Esophagus (tissue), 2 donors: ENCODE data around the gene PYDC1. TPM values are rescaled to one million over a fixed set of nuclear protein-coding genes. Genes with fewer than 3 reads are reported as not detected.
"Not testable (repeated sequence)": the region's sequence is repeated elsewhere in the genome, so short reads cannot be mapped to it uniquely, and the experiment has no call there.

Experiments used
- H3K27ac ChIP-seq, 2 donors: one replicate each; pipeline ENCODE4 v1.5.1; 2013; ENCODE audit warnings: low read depth in 2 of 2, mild to moderate bottlenecking in 2 of 2, inconsistent platforms in 1 of 2, low read length in 1 of 2, moderate library complexity in 1 of 2
- H3K27me3 ChIP-seq, 2 donors: one replicate each; pipeline ENCODE4 v1.6.1; 2013; ENCODE audit warnings: low read length in 2 of 2, control low read depth in 1 of 2, mild to moderate bottlenecking in 1 of 2; ENCODE audit not compliant: insufficient read depth in 2 of 2, control insufficient read depth in 1 of 2
- H3K36me3 ChIP-seq, 2 donors: one replicate each; pipeline ENCODE4 v1.6.1; 2013; ENCODE audit warnings: low read length in 1 of 2; ENCODE audit not compliant: control insufficient read depth in 2 of 2, insufficient read depth in 2 of 2
- H3K4me1 ChIP-seq, 2 donors: one replicate each; pipeline ENCODE4 v1.6.1; 2013; ENCODE audit warnings: low read length in 1 of 2; ENCODE audit not compliant: control insufficient read depth in 2 of 2, insufficient read depth in 2 of 2
- H3K4me3 ChIP-seq, 2 donors: one replicate each; pipeline ENCODE4 v1.5.1; 2013; ENCODE audit warnings: low read length in 2 of 2, mild to moderate bottlenecking in 2 of 2, low read depth in 1 of 2, moderate library complexity in 1 of 2
- H3K9me3 ChIP-seq, 2 donors: one replicate each; pipeline ENCODE4 v1.6.1; 2013; ENCODE audit warnings: mild to moderate bottlenecking in 2 of 2, low read depth in 1 of 2, low read length in 1 of 2, moderate library complexity in 1 of 2; ENCODE audit not compliant: control insufficient read depth in 2 of 2, insufficient read depth in 1 of 2
- WGBS, 2 donors: extraction: QIAGEN DNeasy Blood & Tissue Kit; methylation state at CpG; one replicate each; pipeline ENCODE4 v1.1.7; 2013; 5-methylcytosine and 5-hydroxymethylcytosine counted together
- polyA plus RNA-seq, 2 donors: library from polyadenylated mRNA; stranded (reverse); fragments of 200-250 nt; gene quantifications; one replicate each; pipeline ENCODE4 v1.2.3, GENCODE V29; 2013
- donor health status: healthy with polysubstance abuse.
- donor health status: Bipolar disorder and iron deficiency.

PYDC1 gene
- polyA plus RNA-seq, 2 donors: not detected

DNA sequence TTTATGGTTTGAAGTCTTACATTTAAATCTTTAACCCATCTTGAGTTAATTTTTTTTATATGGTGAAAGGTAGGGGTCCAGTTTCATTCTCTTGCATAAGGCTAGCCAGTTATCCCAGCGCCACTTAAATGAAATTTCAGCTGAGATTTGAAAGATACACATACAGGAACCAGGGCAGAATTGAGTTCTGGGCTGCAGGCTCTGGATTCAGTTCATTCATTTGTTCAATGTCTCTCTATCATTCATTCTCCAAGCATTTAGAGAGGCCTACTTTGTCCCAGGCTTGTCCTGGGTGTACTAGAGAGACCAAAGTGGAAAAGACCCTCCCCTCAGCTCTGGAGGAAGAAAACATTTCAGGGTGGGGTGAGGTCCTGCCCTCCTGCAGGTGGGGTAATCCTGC, 3.6 kb downstream of the PYDC1 start:
- Histone ChIP-seq H3K27ac (no peak overlapping the region), H3K4me3 (no peak overlapping the region), H3K9me3 (no peaks in the 10 kb centered on the region), H3K27me3 (peaks cover 0 to 21% of the 10 kb centered on the region in 2 donors), H3K36me3 (no peaks in the 10 kb centered on the region), H3K4me1 (peaks cover 8 to 28% of the 10 kb centered on the region in 2 donors)
- 93 to 98% methylated on average over 1 of the region's 1 CpG for WGBS, 2 donors

GRCh38 chr16:31206776-31207175, 10.2 kb downstream of the PYDC1 start:
- H3K27me3 ChIP-seq: no peaks in the 10 kb centered on the region
- H3K4me3 ChIP-seq: no peak overlapping the region
- H3K4me1 ChIP-seq: peaks cover 0 to 8% of the 10 kb centered on the region in 2 donors
- no peak overlapping the region for H3K27ac ChIP-seq
- H3K9me3 ChIP-seq: no peaks in the 10 kb centered on the region
- 40 to 41% methylated on average over 6 of the region's 6 CpGs for WGBS, 2 donors
- no peaks in the 10 kb centered on the region for H3K36me3 ChIP-seq

DNA sequence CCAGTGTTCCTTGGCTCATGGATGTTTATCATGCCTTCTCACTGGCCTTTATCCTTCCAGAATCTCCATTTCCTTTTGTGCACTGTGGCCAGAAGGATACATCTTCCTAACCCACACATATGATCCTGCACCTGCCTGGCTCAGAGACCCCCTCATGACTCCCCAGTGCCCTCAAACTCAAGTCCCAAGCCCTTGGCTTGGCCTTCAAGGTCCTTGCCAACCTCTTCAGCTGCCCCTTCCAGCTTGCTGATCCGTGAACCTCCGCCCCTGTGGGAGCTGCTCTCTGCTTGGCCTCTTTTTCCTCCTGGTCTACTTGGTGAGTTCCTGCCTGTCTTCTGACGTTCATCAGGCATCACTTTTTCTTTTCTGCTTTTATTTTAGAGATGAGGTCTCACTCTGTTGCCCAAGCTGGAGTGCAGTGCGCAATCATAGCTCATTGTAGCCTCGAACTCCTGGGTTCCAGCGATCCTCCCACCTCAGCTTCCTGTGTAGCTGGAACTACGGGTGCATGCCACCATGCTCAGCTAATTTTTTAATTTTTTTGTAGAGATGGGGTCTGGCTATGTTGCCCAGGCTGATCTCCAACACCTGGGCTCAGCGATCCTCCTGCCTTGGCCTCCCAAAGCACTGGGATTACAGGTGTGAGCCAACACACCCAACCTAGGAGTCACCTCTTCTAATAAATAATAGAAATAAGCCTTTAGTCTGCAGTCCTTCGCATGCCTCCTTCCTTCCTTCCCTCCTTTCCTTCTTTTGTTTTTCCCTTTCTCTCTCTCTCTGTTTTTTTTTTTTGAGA, 11.9 kb downstream of the PYDC1 start:
- 89 to 90% methylated on average over 9 of the region's 9 CpGs for WGBS, 2 donors
- Histone ChIP-seq H3K9me3 (no peaks in the 10 kb centered on the region), H3K4me1 (peaks cover 3 to 16% of the 10 kb centered on the region in 2 donors), H3K4me3 (no peak overlapping the region), H3K27me3 (no peaks in the 10 kb centered on the region), H3K36me3 (no peaks in the 10 kb centered on the region), H3K27ac (no peak overlapping the region)

DNA sequence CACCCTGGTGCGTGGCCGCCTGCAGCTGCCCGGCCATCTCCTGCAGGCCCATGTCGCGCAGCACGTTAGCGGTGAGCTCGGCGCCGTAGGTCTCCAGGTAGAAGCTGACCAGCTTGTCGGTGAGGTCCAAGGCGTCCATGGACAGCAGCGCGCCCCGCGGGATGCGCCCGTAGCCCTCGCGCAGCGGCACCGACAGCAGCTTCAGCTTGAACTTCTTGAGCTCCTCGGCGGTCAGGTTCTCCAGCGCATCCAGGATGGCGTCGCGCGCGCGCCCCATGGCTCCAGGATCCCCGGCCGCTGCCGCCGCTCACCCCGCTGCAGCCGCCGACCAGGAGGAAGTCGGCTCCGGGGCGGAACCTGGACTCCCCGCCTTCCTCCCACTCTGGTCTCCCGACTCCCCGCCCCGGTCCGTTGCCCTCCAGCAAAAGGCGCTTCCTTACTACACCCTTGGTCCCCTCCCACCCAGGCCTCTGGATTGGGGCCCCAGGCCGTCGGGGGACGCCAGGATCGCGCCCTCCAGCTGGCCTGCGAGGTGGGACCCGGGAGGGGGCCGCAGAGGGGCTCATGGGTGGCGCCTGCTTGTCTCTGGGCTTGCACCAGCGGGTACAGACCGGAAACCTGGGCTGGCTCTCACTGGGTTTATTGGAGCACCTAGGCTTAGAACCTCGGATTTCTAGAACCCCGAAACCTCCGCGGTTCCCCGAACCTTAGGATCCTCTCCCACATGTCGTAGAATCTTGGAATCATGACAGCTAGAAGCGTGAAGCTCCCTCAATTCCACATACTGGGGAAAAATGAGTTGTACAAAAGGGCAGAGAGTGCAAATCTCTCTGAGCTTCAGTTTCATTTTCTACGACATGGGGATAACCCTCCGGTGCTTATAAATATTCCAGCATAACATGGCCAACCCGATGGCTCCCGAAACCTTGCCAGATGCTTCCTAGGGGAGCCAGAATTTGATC, 14.2 kb downstream of the PYDC1 start, which contains the start of gene PYCARD:
Gene PYCARD, minus strand, starts transcription at position 347 of the 962 bp plus-strand sequence. Its CDS starts 70 bp downstream, at position 277.
- H3K4me1 ChIP-seq: peaks cover 3 to 13% of the 10 kb centered on the region in 2 donors
- H3K4me3 ChIP-seq: peak within 1 kb of the TSS; percentile 65 to 74
- H3K9me3 ChIP-seq: no peaks in the 10 kb centered on the region
- WGBS, 2 donors: 4 to 6% methylated on average over 60 to 69 of the region's 69 CpGs
- peak within 1 kb of the TSS; percentile 73 to 85 for H3K27ac ChIP-seq
- no peaks in the 10 kb centered on the region for H3K27me3 ChIP-seq
- peaks cover 0 to 4% of the 10 kb centered on the region in 2 donors for H3K36me3 ChIP-seq

- 12 to 17% methylated on average over 26 to 35 of the region's 35 CpGs for WGBS, 2 donors
- Histone ChIP-seq H3K4me3 (peak overlapping the region; percentile 65 to 74), H3K27ac (peak overlapping the region; percentile 73 to 85), H3K9me3 (no peaks in the 10 kb centered on the region), H3K36me3 (peaks cover 0 to 4% of the 10 kb centered on the region in 2 donors), H3K4me1 (peaks cover 3 to 13% of the 10 kb centered on the region in 2 donors), H3K27me3 (no peaks in the 10 kb centered on the region)
These were observed 15.1 kb downstream of the PYDC1 start for GRCh38 chr16:31201582-31202413.

DNA sequence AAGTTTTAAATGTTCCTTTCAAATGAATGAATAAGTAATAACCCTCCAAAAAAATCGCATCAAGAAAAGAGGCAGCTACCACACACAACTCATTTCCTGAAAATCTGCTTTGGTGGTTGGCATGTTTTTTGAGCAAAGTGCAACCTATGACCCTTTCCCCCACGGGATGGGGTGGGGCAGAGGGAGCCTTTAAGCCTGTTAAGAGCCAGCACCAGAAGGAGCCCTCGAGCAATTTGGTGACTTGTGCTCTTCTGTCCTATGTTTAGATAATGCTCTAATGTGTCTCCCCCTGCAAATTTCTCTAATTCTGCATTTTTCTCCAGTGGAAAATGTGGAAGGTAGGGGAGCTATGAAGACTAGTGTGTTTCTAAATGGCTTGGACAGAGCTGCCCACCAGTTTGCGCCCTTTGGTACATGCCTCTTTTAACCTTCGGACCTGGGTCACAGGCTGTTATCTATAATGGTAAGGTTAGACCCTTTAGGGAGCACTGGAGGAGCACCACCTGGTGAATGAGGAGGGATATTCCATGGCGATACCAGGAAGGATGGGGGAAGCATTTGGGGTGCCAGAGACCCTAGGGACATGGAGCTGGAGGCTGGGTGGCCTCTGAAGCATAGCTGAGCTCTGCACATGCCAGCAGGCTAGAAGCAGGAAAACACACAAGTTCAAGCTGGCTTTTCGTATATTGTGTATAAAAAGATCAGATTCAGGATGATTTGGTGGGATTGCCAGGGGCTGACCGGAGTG, 15.9 kb downstream of the PYDC1 start:
- Histone ChIP-seq H3K27me3 (no peaks in the 10 kb centered on the region), H3K9me3 (no peaks in the 10 kb centered on the region), H3K4me3 (peak overlapping the region; percentile 65 to 74), H3K4me1 (peaks cover 3 to 13% of the 10 kb centered on the region in 2 donors), H3K36me3 (peaks cover 0 to 8% of the 10 kb centered on the region in 2 donors), H3K27ac (peak overlapping the region in 1 of 2 donors; percentile 85)
- 40 to 43% methylated on average over 8 of the region's 8 CpGs for WGBS, 2 donors

GRCh38 chr16:31200111-31200510, 16.8 kb downstream of the PYDC1 start:
- Histone ChIP-seq H3K36me3 (peaks cover 0 to 14% of the 10 kb centered on the region in 2 donors), H3K4me1 (peaks cover 3 to 13% of the 10 kb centered on the region in 2 donors)
- H3K9me3 ChIP-seq, H3K27ac ChIP-seq, H3K4me3 ChIP-seq, H3K27me3 ChIP-seq: not testable (repeated sequence)
- WGBS, 2 donors: 80 to 83% methylated on average over 7 to 8 of the region's 8 CpGs

DNA sequence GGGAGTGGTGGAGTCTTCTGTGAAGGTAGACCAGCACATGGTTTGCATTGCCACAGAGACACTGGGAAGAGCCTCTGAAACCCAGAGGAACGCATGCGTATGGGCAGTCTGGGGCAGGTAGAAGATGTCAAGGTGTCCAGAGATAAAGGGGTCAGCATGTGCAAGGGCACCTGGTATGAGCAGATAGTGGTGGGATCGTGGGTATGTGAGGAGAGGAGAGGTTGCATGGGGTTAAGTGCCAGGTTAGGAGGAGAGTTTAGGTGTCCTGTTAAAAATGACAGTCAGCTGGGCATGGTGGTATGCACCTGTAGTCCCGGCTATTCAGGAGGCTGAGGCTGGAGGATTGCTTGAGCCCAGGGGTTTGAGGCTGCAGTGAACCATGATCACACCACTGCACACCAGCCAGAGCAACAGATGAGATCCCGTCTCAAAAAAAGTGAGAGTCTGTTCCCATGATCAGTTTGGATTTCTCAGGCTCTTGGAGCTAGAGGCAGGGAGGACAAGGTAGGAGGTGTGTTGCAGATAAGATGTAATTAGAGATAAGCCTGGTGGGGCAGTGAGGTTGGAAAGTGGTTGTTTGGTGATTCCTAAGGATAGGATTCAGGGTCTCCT, 17.4 kb downstream of the PYDC1 start:
- H3K9me3 ChIP-seq: no peaks in the 10 kb centered on the region
- peaks cover 3 to 13% of the 10 kb centered on the region in 2 donors for H3K4me1 ChIP-seq
- WGBS, 2 donors: 88 to 89% methylated on average over 5 of the region's 5 CpGs
- H3K27me3 ChIP-seq: no peaks in the 10 kb centered on the region
- no peak overlapping the region for H3K4me3 ChIP-seq
- no peak overlapping the region for H3K27ac ChIP-seq
- H3K36me3 ChIP-seq: peaks cover 0 to 16% of the 10 kb centered on the region in 2 donors
